Measurements from ENCODE around the gene ENDOU.

- TF ChIP-seq ZNF565 (CRISPR knock-in tag; conservative IDR thresholded peaks at IDR 0.05; ENCODE audit: low read depth) (no peak), ZFP3 (CRISPR knock-in tag; IDR thresholded peaks at IDR 0.05) (no peak)
These were observed 25.0 kb downstream of the ENDOU start for GRCh38 chr12:47700263-47700662.

Data from SK-N-SH treated with all-trans-retinoic acid at 6 μM for 48 hours (cell line).